IPS-18a (cell line): Measurements from ENCODE around the gene CFAP61.

Experiments used
- H3K27ac ChIP-seq: one replicate; pipeline ENCODE4 v1.5.1; 2013; ENCODE audit warnings: low read length
- H3K27me3 ChIP-seq: one replicate; pipeline ENCODE4 v1.6.1; 2013; ENCODE audit warnings: mild to moderate bottlenecking, low read length; ENCODE audit not compliant: control insufficient read depth, insufficient read depth
- H3K36me3 ChIP-seq: one replicate; pipeline ENCODE4 v1.6.1; 2013; ENCODE audit warnings: low read depth, low read length; ENCODE audit not compliant: control insufficient read depth
- H3K4me1 ChIP-seq: one replicate; pipeline ENCODE4 v1.6.1; 2013; ENCODE audit warnings: low read depth, low read length; ENCODE audit not compliant: control insufficient read depth
- H3K4me3 ChIP-seq: one replicate; pipeline ENCODE4 v1.5.1; 2013; ENCODE audit warnings: low read length
- H3K9ac ChIP-seq: one replicate; pipeline ENCODE4 v1.6.1; 2013; ENCODE audit warnings: mild to moderate bottlenecking, low read length, moderate library complexity
- H3K9me3 ChIP-seq: one replicate; pipeline ENCODE4 v1.6.1; 2013; ENCODE audit warnings: low read depth, low read length; ENCODE audit not compliant: control insufficient read depth

The CFAP61 gene

DNA sequence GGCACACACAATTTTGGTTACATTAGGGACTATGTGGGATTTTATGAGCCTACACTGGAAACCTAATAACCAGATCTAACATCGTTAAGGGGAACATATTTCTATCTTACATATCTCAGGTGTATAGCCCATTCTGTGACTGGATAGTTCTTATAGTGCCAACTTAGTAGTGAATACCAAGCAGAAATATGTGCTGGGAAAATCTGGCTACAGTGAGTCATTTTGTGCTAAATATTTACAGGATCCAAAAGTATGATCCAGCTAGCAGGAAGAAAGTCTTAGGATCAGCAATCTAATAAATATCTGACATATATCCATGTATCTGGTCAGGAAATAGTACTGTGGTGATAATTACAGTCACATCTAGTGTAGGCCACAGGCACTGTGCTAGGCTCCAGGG is 221.0 kb downstream of the CFAP61 start:
- H3K36me3 ChIP-seq, result no peaks in the 10 kb centered on the region
- no peak overlapping the region for H3K9ac ChIP-seq
- H3K27me3 ChIP-seq, result no peaks in the 10 kb centered on the region
- no peaks in the 10 kb centered on the region for H3K4me1 ChIP-seq
- no peak overlapping the region for H3K27ac ChIP-seq
- no peaks in the 10 kb centered on the region for H3K9me3 ChIP-seq
- no peak overlapping the region for H3K4me3 ChIP-seq

DNA sequence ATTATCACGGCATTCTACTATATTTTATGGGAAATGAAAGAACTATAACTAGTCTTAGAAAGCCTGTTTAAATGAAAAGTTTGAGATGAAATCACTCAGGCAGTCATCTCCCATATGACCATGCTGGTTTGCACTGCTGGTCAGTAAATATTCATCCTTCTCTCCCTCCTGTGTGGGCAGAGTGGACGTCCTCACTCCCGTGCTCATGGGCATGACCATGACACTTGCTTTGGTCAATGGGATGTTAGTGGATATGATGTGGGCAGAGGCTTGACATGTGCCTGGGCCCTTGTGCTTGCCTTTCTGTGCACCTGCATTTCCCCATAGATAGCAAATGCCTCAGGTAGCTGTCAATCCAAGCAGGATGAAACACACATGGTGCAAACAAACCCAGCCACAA is 222.5 kb downstream of the CFAP61 start:
- H3K4me3 ChIP-seq, result no peak overlapping the region
- H3K36me3 ChIP-seq, result no peaks in the 10 kb centered on the region

DNA sequence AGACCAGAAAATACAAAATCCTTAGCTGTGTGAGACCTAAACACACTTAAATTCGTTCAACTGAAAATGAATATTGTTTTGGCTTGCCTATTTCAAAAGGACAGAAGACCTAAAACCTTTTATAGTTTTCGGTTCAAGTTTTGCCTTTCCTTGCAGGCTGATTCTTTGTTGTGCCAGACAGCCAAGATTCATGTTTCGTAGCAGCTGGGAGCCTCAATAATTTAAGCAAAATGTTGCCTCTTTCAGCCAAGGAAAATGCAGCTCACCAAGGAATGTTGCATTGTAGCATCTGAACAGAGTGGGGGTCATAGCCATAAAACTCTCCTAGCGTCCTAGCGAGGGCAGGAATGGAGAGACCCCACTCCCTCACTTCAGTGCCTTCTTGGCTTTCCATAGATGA is 223.3 kb downstream of the CFAP61 start:
- no peak overlapping the region for H3K9ac ChIP-seq
- no peaks in the 10 kb centered on the region for H3K9me3 ChIP-seq
- H3K4me3 ChIP-seq, result no peak overlapping the region
- no peaks in the 10 kb centered on the region for H3K27me3 ChIP-seq
- H3K27ac ChIP-seq, result no peak overlapping the region
- H3K4me1 ChIP-seq, result no peaks in the 10 kb centered on the region
- H3K36me3 ChIP-seq, result no peaks in the 10 kb centered on the region

More for the DNA sequence above, 222.5 kb downstream of the CFAP61 start:
- H3K4me1 ChIP-seq, result no peaks in the 10 kb centered on the region
- H3K9ac ChIP-seq, result no peak overlapping the region
- no peaks in the 10 kb centered on the region for H3K9me3 ChIP-seq
- H3K27me3 ChIP-seq, result no peaks in the 10 kb centered on the region
- H3K27ac ChIP-seq, result no peak overlapping the region

DNA sequence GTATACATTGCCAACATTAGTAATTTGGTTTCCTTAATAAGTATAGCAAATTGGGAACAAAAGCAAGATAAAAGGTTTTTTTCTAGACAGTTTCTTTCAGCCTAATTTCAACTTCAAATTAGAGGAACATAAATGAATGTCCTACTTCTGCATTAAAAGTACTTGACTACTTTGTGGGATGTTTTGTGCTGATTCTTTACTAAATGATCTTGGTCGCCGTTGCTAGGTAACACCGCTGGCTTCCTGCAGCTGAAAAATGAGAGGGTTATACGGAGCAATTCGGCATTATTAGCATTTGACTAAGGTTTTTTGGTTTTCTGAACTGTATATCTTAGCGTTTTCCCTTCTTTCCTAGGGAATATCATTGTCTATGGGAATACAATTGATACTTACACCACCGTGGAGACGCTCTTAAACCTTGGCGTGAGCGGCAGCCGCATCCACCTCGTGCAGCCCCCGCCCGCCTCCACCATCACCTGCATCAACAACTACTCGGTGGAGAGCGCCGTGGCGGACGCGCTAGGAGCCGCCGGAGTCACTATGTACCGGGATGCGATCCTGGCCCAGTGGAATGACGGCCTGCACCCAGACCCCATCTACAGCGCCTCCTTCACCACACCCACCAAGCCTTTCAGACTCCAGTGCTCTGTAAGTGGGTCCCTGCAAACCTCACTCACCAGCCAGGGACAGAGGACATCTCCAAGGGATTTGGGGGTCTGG is 224.6 kb downstream of the CFAP61 start:
- Histone ChIP-seq H3K4me1 (no peaks in the 10 kb centered on the region), H3K27ac (no peak overlapping the region), H3K36me3 (no peaks in the 10 kb centered on the region), H3K9ac (no peak overlapping the region), H3K27me3 (no peaks in the 10 kb centered on the region), H3K9me3 (no peaks in the 10 kb centered on the region), H3K4me3 (no peak overlapping the region)

DNA sequence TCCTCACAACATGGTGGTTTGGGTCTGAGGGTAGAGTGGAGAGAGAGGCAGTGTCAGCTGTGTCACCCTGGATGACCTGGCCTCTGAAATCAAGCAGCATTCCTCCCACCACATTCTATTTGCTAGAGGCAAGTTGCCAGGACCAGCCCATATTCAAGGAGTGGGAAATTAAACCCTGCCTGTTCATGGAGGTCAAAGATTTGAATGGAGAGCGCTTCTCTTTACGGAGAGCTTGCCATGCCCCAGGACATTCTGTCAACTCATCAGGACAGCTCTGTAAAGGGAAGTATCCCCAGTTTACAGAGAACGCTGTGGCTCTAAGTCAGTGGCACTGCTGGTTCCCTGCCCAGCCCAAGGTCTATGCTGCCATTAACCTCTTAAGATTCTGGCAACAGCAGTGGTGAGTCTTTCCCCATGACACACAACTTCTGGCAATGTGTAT is 225.6 kb downstream of the CFAP61 start:
- Histone ChIP-seq H3K4me1 (no peaks in the 10 kb centered on the region), H3K27me3 (no peaks in the 10 kb centered on the region), H3K36me3 (no peaks in the 10 kb centered on the region), H3K4me3 (no peak overlapping the region), H3K27ac (no peak overlapping the region), H3K9ac (no peak overlapping the region), H3K9me3 (no peaks in the 10 kb centered on the region)

DNA sequence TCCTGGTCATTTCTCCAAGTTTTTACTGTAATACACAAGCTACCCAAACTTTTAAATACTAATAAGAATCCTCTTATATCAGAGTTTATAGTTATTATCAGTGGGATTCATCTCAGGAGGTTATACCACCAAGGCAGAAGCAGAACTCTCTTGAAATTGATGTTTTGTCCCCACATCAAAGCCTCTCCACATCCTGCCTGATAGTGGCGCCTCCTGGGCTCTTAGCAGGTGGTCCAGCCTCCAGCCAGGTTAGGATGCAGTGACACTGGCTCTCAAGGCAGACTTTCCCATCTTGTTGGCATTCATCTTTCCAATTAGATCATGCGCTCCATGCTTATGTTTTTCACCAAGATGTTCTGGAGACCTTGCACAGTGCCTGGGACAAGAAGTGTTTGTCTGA is 233.7 kb downstream of the CFAP61 start:
- no peaks in the 10 kb centered on the region for H3K4me1 ChIP-seq
- no peak overlapping the region for H3K9ac ChIP-seq
- H3K27ac ChIP-seq, result no peak overlapping the region
- H3K27me3 ChIP-seq, result no peaks in the 10 kb centered on the region
- no peaks in the 10 kb centered on the region for H3K36me3 ChIP-seq
- no peaks in the 10 kb centered on the region for H3K9me3 ChIP-seq
- no peak overlapping the region for H3K4me3 ChIP-seq

DNA sequence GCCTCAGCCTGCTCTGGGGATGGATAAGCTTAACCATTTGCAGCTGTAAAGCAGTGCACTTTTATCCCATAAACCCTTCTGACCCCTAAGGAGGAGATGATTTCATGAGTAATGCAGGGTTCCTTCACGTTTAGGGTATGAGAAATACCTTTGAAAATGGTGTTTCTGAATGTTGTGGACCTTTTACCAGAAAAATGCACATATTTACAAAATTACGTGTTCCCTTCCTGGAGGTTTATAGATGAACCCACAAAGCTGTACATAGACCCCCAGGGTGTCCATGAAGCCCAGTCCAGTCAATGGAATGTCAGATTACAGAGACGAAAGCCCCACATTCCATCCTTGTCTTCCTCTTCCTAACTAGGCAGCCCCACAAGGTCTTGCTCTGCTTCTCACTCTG is 237.0 kb downstream of the CFAP61 start:
- Histone ChIP-seq H3K9me3 (no peaks in the 10 kb centered on the region), H3K27me3 (no peaks in the 10 kb centered on the region), H3K9ac (no peak overlapping the region), H3K4me1 (no peaks in the 10 kb centered on the region), H3K27ac (no peak overlapping the region), H3K4me3 (no peak overlapping the region), H3K36me3 (no peaks in the 10 kb centered on the region)

DNA sequence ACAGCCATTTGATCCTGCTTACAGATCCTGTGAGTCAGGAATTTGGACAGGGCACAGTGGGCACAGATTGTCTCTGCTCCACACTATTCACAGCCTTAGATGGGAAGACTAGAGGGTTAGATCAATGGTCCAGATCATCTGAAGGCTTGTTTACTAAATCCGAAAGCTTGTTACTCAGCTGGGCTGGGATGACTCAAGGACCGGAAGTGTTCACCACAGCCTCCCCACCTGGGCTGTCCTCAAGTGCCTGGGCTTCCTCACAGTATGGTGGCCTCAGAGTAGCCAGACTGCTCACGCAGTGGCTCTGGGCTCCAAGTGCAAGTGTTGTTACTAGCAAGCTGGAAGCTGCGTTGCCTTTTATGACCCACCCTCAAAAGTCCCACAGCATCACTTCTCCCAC is 240.1 kb downstream of the CFAP61 start:
- Histone ChIP-seq H3K9me3 (no peaks in the 10 kb centered on the region), H3K4me3 (no peak overlapping the region), H3K27ac (no peak overlapping the region), H3K36me3 (no peaks in the 10 kb centered on the region), H3K4me1 (no peaks in the 10 kb centered on the region), H3K9ac (no peak overlapping the region), H3K27me3 (no peaks in the 10 kb centered on the region)

DNA sequence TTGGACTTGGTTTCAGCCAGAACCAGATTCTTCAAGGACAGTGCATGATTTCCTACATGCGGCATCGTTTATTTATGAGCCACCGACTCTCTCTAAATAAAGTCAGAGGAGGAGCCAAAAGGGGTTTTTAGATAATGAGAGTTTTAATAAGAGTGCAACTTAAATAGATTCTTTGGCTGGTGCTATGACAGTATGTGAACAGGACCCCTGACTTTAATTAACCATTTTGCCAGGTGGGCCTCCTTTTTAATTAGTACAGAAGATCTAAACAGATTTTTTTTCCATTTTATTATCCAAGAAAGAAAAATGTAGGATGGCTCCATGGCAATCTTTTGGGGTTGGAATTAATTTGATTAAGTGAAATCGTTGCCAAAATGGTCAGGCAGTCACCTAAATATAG is 240.8 kb downstream of the CFAP61 start:
- no peak overlapping the region for H3K27ac ChIP-seq
- H3K36me3 ChIP-seq, result no peaks in the 10 kb centered on the region
- no peaks in the 10 kb centered on the region for H3K4me1 ChIP-seq
- H3K4me3 ChIP-seq, result no peak overlapping the region
- no peak overlapping the region for H3K9ac ChIP-seq
- no peaks in the 10 kb centered on the region for H3K9me3 ChIP-seq
- no peaks in the 10 kb centered on the region for H3K27me3 ChIP-seq

DNA sequence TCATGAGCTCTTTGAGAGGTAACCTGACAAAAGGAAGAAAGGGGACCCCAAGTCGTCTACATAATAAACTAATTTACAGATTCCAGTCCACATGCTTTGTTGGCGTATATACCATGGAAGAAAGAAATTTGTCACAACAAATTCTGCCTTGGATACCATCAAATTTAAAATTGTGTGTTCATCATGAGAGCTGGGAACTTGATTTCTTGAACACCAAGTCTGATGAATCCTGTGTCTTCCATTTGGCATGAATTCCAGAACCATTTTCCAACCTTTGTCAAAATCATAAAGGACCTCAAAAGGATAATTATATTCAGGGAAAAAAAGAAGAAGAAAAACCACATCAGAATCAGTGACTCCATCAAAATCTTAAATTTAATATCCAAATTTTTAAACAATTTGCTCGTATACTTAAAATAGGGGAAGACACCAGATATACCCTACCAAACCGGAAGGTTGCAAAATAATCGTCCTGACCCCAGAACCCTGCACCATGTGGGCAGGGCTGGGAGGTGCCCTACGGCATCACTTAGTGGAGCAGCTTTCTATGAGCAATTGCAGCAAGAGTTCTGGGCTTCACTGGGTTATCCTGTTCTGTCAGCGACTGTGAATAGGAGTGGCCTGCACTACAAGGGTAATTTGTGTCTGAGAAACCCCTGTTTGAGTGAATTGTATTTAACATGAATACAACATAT is 241.5 kb downstream of the CFAP61 start:
- H3K4me1 ChIP-seq, result no peaks in the 10 kb centered on the region
- H3K9me3 ChIP-seq, result no peaks in the 10 kb centered on the region
- H3K27me3 ChIP-seq, result no peaks in the 10 kb centered on the region
- H3K9ac ChIP-seq, result no peak overlapping the region
- H3K4me3 ChIP-seq, result no peak overlapping the region
- H3K27ac ChIP-seq, result no peak overlapping the region
- no peaks in the 10 kb centered on the region for H3K36me3 ChIP-seq

DNA sequence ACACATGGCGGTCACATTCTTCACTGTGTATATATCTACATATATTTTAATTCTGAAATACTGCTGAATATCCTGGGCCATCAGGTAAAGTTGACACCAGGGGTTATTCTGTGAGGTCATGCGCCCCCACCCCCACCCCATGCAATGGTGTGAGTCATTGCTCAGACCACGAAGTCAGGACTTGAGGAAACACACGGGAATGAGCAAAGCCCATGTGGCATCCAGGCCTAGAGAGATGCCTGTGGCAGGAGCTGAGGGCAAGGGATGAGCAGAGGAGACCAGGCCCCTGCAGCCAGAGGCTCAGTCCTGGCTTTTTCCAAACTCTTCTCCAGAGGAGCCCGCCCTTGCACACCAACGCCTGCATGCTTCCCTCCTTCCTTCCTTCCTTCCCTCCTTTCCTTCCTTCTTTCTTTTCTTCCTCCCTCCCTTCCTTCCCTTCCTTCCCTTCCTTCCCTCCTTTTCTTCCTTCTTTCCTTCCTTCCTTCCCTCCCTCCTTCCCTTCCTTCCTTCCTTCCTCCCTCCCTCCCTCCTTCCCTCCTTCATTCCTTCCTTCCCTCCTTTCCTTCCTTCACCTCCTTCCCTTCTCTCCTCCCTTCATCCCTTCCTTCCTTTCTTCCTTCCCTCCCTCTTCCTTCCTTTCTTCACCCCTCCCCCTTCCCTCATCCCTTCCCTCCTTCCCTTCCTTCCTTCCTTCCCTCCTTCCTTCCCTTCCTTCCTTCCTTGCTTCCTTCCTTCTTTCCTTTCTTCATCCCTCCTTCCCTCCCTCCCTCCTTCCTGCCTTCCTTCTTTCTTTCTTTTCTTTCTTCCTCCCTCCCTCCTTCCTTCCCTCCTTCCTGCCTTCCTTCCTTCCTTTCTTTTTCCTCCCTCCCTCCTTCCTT is 243.5 kb downstream of the CFAP61 start:
- Histone ChIP-seq H3K27ac (no peak overlapping the region), H3K9ac (no peak overlapping the region), H3K4me1 (no peaks in the 10 kb centered on the region), H3K4me3 (no peak overlapping the region), H3K9me3 (no peaks in the 10 kb centered on the region), H3K27me3 (no peaks in the 10 kb centered on the region), H3K36me3 (no peaks in the 10 kb centered on the region)
